KMS-11 (cell line): ENCODE data around the gene UPF1.

Experiments
- H2AFZ ChIP-seq: fragments of 200-600 bp; sonication (generic); 2 replicates; pipeline ENCODE4 v1.6.1; 2016; ENCODE audit warnings: antibody characterized with exemption, mixed run types, low read depth
- H3K27ac ChIP-seq: fragments of 200-600 bp; sonication (generic); 2 replicates; pipeline ENCODE4 v1.6.1; 2016; ENCODE audit warnings: mild to moderate bottlenecking, mixed run types
- H3K27me3 ChIP-seq: fragments of 200-600 bp; sonication (generic); 2 replicates; pipeline ENCODE4 v1.6.1; 2017; ENCODE audit warnings: mild to moderate bottlenecking, low read depth, mixed run types, moderate library complexity; ENCODE audit not compliant: insufficient read depth
- H3K36me3 ChIP-seq: fragments of 200-600 bp; sonication (generic); 2 replicates; pipeline ENCODE4 v1.6.1; 2017; ENCODE audit warnings: mild to moderate bottlenecking, mixed run types; ENCODE audit not compliant: insufficient read depth
- H3K4me1 ChIP-seq: fragments of 200-600 bp; sonication (generic); 2 replicates; pipeline ENCODE4 v1.6.1; 2016; ENCODE audit warnings: mild to moderate bottlenecking, low read depth, mixed run types; ENCODE audit not compliant: poor library complexity, severe bottlenecking
- H3K4me2 ChIP-seq: fragments of 200-600 bp; sonication (generic); 2 replicates; pipeline ENCODE4 v1.7.0; 2016; ENCODE audit warnings: mild to moderate bottlenecking, mixed run types
- H3K4me3 ChIP-seq: fragments of 200-600 bp; sonication (generic); IDR thresholded peaks from 2 replicates; pipeline ENCODE4 v1.6.1; 2017; ENCODE audit warnings: low read depth, low read length, mixed read lengths; ENCODE audit not compliant: insufficient read depth
- H3K79me2 ChIP-seq: fragments of 200-600 bp; sonication (generic); 2 replicates; pipeline ENCODE4 v1.6.1; 2016; ENCODE audit warnings: low read depth, mixed run types; ENCODE audit not compliant: insufficient read depth
- H3K9ac ChIP-seq: fragments of 200-600 bp; sonication (generic); 2 replicates; pipeline ENCODE4 v1.6.1; 2016; ENCODE audit warnings: mild to moderate bottlenecking, mixed run types
- H4K20me1 ChIP-seq: fragments of 200-600 bp; sonication (generic); 2 replicates; pipeline ENCODE4 v1.6.1; 2016; ENCODE audit warnings: mild to moderate bottlenecking, mixed run types; ENCODE audit not compliant: insufficient read depth
- CTCF ChIP-seq: fragments of 200-600 bp; sonication (generic); conservative IDR thresholded peaks from 2 replicates; pipeline ENCODE4 v1.6.1; 2017; ENCODE audit warnings: low read depth, mild to moderate bottlenecking, antibody characterized with exemption, low read length, moderate library complexity, mixed read lengths

Gene UPF1

DNA sequence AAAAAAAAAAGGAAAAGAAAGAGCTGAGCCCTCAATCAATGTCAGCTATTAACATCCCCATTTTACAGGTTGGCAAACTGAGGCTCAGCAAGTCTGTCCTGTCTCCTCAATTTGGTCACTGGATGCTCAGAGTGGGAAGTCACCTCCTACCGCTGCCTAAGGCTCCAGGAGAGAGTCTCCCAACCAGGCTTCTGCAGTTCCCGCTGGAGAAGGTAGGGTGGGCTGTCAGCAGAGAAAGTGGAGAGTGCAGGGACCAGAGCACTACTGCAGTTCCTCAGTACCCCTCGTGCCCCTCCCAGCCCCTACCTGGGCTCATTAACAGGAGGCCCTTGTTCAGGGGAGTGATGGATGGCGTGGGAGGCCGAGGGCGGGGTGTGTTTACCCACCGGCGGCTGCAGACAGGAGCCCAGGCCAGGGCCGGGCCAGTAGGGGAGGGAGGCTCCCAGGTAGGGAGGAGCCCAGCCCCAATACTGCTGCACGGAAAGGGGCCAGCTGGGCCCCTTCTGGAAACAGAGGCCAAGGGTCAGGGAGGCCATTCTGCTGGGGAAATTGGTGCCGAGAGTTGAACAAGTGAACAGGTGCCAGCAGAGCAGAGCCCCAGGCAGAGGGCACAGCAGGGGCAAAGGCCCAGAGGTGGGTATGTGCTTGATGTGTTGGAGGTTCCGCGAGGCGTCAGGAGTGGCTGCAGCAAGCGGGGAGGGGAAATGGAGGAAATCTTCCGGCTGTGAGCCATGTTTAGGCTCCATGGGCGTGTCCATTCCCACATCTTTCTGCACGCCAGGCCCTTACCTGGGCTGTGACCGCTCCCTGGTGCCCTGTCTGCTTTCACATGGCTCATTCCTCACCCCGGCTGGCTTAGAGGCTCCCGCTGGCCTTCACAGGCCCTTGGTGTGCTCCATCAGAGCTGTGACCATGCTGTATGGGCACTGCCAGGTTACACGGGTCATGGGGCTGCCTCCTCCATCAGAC, 33.1 kb upstream of the UPF1 start:
- Histone ChIP-seq H3K79me2 (no peaks in the 10 kb centered on the region), H3K9ac (no peak overlapping the region), H3K4me2 (no peak overlapping the region), H3K27me3 (peaks cover 42% of the 10 kb centered on the region), H3K4me1 (no peaks in the 10 kb centered on the region), H3K27ac (no peak overlapping the region), H3K4me3 (no peak overlapping the region), H2AFZ (no peak overlapping the region), H3K36me3 (no peaks in the 10 kb centered on the region), H4K20me1 (no peaks in the 10 kb centered on the region)
- TF ChIP-seq CTCF: no peak

DNA sequence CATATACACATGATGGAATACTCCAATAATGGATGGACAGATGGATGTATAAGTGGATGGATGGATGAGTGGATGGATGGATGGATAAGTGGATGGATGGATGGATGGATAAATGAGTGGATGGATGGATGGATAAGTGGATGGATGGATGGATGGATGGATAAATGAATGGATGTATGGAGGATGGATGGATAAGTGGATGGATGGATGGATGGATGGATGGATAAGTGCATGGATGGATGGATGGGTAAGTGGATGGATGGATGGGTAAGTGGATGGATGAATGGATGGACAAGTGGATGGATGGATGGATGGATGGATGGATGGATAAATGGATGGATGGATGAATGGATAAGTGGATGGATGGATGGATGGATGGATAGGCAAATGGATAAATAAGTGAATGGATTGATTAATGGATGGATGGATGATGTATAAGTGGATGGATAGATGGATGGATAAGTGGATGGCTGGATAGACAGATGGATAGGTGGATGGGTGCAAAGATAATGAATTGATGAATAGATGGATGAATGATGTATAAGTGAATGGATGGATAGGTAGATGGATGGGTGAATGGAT, 32.3 kb upstream of the UPF1 start:
- Histone ChIP-seq H4K20me1 (no peaks in the 10 kb centered on the region), H3K9ac (no peak overlapping the region), H3K27ac (no peak overlapping the region), H3K27me3 (peaks cover 38% of the 10 kb centered on the region), H3K4me1 (no peaks in the 10 kb centered on the region), H3K79me2 (no peaks in the 10 kb centered on the region), H2AFZ (no peak overlapping the region), H3K4me3 (no peak overlapping the region), H3K36me3 (no peaks in the 10 kb centered on the region), H3K4me2 (no peak overlapping the region)
- TF ChIP-seq CTCF: no peak

- Histone ChIP-seq H3K27me3 (peaks cover 38% of the 10 kb centered on the region), H2AFZ (no peak overlapping the region), H4K20me1 (no peaks in the 10 kb centered on the region), H3K4me1 (no peaks in the 10 kb centered on the region), H3K79me2 (no peaks in the 10 kb centered on the region), H3K27ac (no peak overlapping the region), H3K9ac (no peak overlapping the region), H3K36me3 (no peaks in the 10 kb centered on the region), H3K4me2 (no peak overlapping the region), H3K4me3 (no peak overlapping the region)
- no peak for TF ChIP-seq CTCF
Measured at GRCh38 chr19:18800079-18800478, 31.7 kb upstream of the UPF1 start.

GRCh38 chr19:18800636-18801035, 31.1 kb upstream of the UPF1 start:
- H3K79me2 ChIP-seq: no peaks in the 10 kb centered on the region
- no peaks in the 10 kb centered on the region for H4K20me1 ChIP-seq
- no peak for TF ChIP-seq CTCF
- no peaks in the 10 kb centered on the region for H3K4me1 ChIP-seq
- H2AFZ ChIP-seq: no peak overlapping the region
- no peaks in the 10 kb centered on the region for H3K36me3 ChIP-seq
- no peak overlapping the region for H3K27ac ChIP-seq
- no peak overlapping the region for H3K4me2 ChIP-seq
- no peak overlapping the region for H3K9ac ChIP-seq
- no peak overlapping the region for H3K4me3 ChIP-seq
- H3K27me3 ChIP-seq: peaks cover 38% of the 10 kb centered on the region
